Femur (tissue), 1 donor: Measurements from ENCODE around the gene TMEM150A.
"Not testable (repeated sequence)": the region's sequence is repeated elsewhere in the genome, so short reads cannot be mapped to it uniquely, and the experiment has no call there.

Experiments
- DNase-seq: peaks from one replicate; pipeline ENCODE4 v3.0.0-alpha.2; 2017

TMEM150A gene

DNA sequence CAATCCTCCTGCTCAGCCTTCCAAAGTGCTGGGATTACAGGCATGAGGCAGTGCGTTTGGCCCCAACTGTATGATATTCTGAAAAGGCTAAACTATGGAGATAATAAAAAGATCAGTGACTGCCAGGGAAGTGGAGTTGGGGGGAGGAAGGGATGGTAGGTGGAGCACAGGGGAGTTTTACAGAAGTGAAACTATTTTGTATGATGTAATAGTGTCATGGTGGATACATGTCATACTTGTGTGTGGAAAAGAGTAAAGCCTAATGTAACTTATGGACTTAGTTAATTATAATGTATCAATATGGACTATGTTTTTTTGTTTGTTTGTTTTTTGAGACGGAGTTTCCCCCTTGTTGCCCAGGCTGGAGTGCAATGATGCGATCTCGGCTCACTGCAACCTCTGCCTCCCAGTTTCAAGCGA is 38.3 kb downstream of the TMEM150A start:
- DNase-seq: no peak

DNA sequence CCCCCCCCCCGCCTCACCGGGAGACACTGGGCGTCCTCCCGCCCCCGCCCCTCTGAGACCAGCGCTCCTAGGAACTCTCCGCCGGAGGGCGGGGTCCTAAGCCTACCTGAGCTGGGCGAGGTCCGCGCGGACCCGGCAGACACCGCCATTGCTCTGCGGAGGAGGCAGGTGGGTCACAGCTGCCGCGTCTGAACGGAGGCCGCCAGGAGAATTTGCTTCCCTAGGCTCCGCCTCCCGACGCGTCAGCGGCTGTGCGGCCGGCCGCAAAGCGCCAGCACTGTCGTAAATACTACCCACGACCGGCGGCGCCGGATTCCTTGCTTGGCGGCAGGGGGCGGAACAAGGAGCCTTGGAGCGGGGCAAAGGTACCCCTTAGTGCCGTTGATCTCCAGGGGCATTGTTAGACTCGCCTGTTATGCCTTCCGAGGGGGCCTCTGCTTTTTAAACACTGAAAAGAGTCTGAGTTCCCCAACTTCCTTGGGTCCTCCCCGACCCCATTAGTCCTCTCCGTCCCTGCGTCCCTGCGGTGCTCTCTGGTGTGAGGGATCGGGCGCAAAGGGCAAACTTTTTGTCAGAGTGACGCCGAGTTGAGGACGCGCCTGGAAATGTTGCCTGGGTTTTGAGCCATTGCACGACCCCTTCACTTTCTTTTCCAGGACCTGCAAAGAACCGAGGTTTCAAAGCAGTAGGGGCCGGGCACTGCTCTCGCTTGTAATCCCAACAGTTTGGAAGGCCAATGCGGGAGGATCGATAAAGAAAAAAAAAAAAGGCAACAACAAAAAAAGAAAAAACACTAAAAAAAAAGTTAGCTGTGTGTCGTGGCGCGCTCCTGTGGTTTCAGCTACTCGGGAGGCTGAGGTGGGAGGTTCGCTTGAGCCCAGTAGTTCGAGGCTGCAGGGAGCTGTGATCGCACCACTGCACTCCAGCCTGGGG is 41.0 kb downstream of the TMEM150A start, which contains the start of gene GGCX:
Gene GGCX (minus strand): TSS at position 214 of the 933 bp plus-strand sequence. CDS start 65 bp downstream, at position 149.
- DNase-seq: peak; percentile 97

DNA sequence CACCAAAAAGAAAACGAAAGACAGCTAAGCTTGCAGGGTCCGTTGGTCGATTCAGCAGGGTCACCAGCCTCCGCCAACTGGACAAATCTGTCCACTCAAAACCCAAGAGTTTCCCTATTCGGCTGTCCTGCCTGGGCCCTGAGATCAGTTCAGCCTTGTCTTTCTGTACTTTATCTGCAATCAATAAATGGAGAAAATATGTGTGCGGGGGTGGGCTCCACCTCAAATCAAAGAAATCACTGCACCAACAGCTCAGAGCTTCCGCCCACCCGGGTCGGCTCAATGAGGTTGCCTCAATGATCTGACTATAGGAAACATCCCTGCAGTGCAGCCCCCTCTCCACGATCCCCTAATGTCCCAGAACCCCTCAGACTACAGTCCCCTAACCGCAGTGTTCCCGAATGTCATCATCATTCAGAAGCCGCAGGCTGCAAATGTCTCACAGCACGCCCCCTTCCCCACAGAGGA is 41.7 kb downstream of the TMEM150A start:
- no peak for DNase-seq

DNA sequence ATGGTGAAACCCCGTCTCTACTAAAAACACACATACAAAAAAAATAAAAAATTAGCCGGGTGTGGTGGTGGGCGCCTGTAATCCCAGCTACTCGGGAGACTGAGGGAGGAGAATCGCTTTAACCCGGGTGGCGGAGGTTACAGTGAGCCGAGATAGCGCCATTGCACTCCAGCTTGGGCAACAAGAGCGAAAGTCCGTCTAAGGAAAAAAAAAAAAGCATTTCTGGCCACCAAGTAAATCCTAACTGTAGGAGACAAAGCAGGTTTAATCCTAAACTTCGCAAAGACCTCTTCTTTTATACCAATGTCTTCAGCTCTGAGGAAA is 42.1 kb downstream of the TMEM150A start:
- not testable (repeated sequence) for DNase-seq

DNA sequence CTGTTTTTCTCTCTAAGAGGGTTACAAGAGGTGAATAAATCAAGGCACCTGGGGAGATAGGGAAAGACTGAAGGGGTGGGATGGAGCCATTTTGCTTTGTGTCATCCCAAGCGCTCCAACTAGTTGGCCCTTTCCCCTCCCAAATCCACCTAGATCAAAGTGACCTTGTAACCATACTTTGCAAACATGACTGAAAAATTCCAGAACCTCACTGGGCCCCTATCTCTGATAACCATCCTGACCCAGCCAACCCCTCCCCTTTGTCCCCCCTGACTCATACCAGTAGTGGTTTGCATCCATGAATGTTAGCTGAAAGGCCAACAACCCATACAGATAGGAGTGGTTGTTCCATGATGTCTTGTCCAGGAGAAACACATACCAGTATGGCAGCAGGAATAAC is 44.3 kb downstream of the TMEM150A start:
- no peak for DNase-seq

DNA sequence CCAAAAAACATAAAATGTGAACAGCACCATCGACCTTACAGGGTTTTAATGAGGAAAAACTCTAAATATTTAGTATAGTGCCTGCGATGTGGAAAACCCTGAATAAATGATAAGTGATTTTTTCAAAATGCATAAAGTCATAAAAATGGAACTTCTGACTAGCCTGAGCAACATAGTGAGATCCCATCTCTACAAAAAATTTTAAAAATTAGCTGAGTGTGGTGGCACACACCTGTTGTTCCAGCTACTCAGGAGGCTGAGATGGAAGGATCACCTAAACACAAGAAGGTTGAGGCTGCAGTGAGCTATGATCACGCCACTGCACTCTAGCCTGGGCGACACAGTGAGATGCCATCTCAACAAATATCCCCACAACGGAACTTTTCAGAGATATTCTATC is 45.4 kb downstream of the TMEM150A start:
- no peak for DNase-seq

DNA sequence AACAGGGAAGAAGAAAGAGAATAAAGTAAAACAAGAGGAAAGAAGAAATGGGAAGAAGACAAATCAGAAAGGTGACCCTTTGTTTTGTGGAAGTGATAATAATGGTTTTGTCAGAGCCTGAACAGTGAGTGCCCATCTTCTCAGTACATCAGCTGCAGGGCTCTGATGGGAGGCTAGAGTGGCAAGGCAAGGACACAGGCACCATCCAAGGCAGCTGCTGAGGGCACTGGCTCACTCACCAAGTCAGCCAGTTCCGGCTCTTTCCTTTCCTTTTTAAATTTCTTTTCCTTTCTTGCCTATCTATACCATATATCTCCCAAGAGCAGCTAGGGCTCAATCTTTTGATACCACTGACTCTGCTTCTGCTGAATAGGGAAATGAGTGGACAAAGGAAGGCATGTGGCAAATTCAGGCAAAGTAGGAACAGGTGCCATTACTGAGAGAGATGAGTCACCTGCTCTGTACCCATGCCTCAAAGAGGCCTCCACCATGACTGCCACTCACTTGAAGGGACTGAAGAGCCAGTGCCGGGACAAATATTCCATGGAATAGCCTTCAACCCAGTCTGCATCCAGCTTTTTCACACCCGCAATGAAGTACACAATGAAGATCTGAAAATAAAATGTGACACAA is 47.4 kb downstream of the TMEM150A start:
- DNase-seq: no peak

DNA sequence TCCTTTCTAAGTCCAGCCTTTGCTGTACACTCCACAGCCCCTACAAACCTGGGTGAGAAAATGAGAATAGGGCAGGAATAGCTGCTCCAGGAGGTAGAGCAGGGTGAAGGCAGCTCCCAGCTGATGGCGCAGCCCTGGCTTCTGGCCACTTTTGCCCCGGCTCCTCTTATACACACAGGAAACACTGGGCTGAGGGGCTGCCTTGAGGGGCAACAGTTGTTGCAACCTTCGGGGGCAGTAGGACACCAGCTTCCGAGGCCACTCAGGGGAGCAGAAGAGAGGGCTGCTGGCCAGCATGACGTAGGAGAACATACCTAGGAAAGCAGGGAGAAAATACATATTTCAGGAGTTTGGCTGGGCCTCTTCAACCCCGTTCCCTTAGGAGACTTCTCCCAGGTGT is 49.3 kb downstream of the TMEM150A start:
- no peak for DNase-seq

DNA sequence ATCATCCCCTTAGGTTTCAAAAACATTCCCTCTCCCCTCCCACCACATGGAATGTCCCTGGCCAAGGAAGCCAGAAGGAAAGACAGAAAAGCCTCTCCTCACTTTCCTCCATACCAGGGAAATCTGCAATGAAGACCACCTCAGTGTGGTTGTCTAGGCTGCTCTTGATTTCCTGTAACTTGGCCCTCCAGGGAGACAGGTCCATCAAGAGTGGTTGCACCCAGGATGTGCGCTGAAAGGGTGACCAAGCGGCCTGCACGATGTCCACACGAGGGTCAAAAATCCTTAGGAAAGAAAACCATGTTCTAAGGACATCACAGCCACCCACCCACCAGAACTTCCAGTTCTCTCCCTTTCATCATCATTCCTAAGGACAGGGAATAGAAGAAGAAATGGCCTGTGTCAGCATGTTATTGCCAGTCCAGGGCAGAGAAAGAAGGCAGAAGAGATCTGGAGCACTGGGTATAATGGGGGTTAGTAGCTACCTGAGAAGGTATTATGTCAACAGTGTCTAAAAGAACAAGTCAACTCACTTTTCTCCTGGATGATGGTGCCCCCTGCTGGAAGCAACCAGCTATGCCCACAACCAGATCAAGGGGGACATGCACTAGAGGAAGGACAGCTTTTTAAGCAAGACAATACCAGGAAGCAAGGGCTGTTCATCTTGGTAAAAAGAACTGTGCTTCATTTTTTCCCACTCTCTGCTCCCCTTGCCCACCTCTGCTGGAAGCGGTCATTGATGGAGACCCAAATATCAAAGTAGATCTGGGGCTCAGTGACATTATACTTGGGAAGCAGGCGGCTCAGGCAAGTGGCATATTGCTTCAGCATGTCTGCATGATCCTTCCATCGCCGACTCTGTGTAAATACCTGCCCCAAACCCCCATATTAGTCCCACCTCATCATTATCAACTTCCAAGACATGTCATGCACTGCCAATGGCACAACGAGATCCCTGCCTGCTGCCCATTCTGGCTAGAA is 50.5 kb downstream of the TMEM150A start:
- peak; percentile 89 for DNase-seq

DNA sequence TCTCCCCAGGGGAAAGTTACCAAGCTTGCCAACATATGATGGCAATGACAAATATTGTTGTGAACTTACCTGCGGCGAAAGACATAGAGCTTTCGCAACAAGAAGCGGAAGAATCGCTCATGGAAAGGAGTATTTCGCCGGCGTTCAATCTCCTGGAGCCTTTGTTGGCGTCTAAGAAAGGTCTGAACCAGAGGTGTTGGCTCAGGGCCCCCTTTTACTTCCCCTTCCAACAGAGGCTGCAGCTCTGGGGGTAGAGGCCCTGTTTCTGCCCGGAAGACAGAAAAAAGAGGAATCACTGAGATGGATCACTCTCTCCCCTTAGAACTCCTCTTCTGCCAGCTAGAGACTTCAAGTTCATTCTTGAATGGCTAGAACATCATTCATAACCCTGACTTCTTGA is 52.0 kb downstream of the TMEM150A start:
- no peak for DNase-seq

DNA sequence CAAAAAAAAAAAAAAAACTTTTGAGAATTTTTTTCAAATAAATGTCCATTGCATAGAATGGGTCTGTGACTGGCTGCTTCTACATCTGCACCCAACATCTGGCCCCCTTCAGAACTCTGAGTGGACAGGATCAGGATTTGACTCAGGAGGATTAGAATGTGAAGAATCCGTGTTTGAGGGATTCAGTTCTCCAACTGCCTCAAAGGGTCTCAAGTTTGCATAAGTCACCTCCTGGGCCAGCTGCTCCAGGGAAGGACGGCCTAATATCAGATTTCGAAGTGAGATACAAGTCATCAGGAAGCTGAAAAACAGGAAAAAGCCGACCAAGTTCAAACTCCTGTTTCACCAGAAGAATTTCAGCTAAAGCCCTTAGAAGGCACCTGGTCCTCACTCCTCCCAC is 52.7 kb downstream of the TMEM150A start:
- no peak for DNase-seq

DNA sequence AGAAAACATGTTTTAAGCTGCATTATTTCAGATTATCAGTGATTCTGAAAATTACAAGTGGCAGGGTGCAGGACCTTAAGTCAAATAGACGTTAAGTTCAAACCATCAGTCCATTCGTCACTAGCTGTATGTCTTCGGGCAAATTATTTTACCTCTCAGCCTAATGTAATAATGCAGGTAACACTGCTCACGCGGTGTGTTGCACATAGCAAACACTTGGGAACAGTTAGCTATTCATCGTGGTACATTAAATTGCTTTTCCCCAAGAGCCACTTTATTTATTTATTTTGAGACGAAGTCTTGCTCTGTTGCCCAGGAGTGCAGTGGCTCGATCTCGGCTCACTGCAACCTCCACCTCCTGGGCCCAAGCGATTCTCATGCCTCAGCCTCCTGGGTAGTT is 53.4 kb downstream of the TMEM150A start:
- DNase-seq: no peak

DNA sequence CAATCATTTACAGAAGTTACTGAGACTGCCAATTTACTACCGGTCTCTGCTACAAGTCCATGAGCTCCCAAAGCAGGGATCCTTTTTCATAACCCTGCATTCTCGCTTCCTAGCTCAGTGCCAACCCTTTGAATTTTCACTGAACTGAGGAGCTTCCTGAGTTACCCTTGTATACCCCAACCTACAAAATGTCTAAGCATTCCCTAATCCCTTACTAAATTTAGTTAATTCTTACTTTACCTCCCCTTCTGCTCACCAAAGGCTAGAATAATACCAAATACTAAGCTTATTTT is 53.9 kb downstream of the TMEM150A start:
- no peak for DNase-seq
